Prostate gland (tissue), 2 donors: ENCODE measurements around the gene PHF23. TPM values are rescaled to one million over a fixed set of nuclear protein-coding genes. Genes with fewer than 3 reads are reported as not detected.

ENCODE experiments used
- DNase-seq: peaks from one replicate; pipeline ENCODE4 v3.0.0-alpha.2; 2019; ENCODE audit warnings: low spot score
- H3K27ac ChIP-seq, 2 donors: fragments of 200-600 bp; sonication (generic); 2 replicates each; pipeline ENCODE4 v1.5.1; 2017 to 2019
- H3K27me3 ChIP-seq: fragments of 200-600 bp; sonication (generic); replicated peaks from 2 replicates; pipeline ENCODE4 v1.5.1; 2019; ENCODE audit not compliant: insufficient read depth
- H3K36me3 ChIP-seq, 2 donors: fragments of 200-600 bp; sonication (generic); 1 replicate in 1 of 2; 2 replicates in 1 of 2; pipeline versions ENCODE4 v1.5.1 to v1.8.1; 2017 to 2019
- H3K4me1 ChIP-seq: fragments of 200-600 bp; sonication (generic); replicated peaks from 2 replicates; pipeline ENCODE4 v1.5.1; 2019
- H3K4me3 ChIP-seq, 2 donors: fragments of 200-600 bp; sonication (generic); 2 replicates each; pipeline ENCODE4 v1.5.1; 2017 to 2019
- H3K9me3 ChIP-seq: fragments of 200-600 bp; sonication (generic); 2 replicates; pipeline ENCODE4 v1.5.1; 2017
- CTCF ChIP-seq, 4 experiments: fragments of 200-600 bp in 2 of 4; fragments of 450-650 bp in 2 of 4; sonication (generic) in 2 of 4; IDR thresholded peaks; 1 replicate in 3 of 4; 2 replicates in 1 of 4; pipeline ENCODE4 v1.5.1; 2016 to 2019; ENCODE audit warnings: antibody characterized with exemption in 4 of 4, mild to moderate bottlenecking in 2 of 4, moderate library complexity in 2 of 4
- POLR2A ChIP-seq: fragments of 450-650 bp; IDR thresholded peaks from one replicate; pipeline ENCODE4 v1.6.1; 2016; ENCODE audit warnings: antibody characterized with exemption, mild to moderate bottlenecking
- POLR2AphosphoS5 ChIP-seq: sonication (generic); formaldehyde crosslinking; IDR thresholded peaks from one replicate; pipeline ENCODE4 v1.6.1; 2017; ENCODE audit warnings: antibody characterized with exemption
- WGBS: methylation state at CpG from one replicate; pipeline ENCODE4 v1.1.5; 2018; 5-methylcytosine and 5-hydroxymethylcytosine counted together
- intact Hi-C: fragments of 100-400 bp; cut with DNase I; formaldehyde crosslinking; loops from one replicate; pipeline ENCODE4 v1.14.2; 2022
- total RNA-seq, 2 donors: library from RNA; depleted of rRNA; stranded (reverse); fragments of >200 nt; gene quantifications; one replicate each; pipeline ENCODE4 v1.1.0, GENCODE V29; 2016

PHF23 gene
- total RNA-seq, 2 donors from 2014 or later = 41.2 to 92.5 TPM

- peak overlapping the region; percentile 61 to 91 for H3K27ac ChIP-seq
- peaks cover 23% of the 10 kb centered on the region for H3K4me1 ChIP-seq
- H3K36me3 ChIP-seq = no peaks in the 10 kb centered on the region
- DNase-seq = no peak
- no peaks in the 10 kb centered on the region for H3K9me3 ChIP-seq
- WGBS = 90% methylated on average over 6 of the region's 6 CpGs
- H3K27me3 ChIP-seq = no peaks in the 10 kb centered on the region
- no peak overlapping the region for H3K4me3 ChIP-seq
- no peak for TF ChIP-seq CTCF (IDR thresholded peaks at IDR 0.05)
- TF ChIP-seq POLR2A = no peak
- no peak for TF ChIP-seq POLR2AphosphoS5
- intact Hi-C loops = no loop called here
Observed at GRCh38 chr17:7259555-7259889, 20.3 kb upstream of the PHF23 start.

- WGBS = 62% methylated on average over 7 of the region's 7 CpGs
- peak; percentile 68 for DNase-seq
- TF ChIP-seq POLR2A (peak; percentile 33), POLR2AphosphoS5 (peak; percentile 85), CTCF (IDR thresholded peaks at IDR 0.05) (no peak)
- H3K36me3 ChIP-seq = no peaks in the 10 kb centered on the region
- H3K4me1 ChIP-seq = peaks cover 19% of the 10 kb centered on the region
- no peaks in the 10 kb centered on the region for H3K9me3 ChIP-seq
- intact Hi-C loops = no loop called here
- peak overlapping the region; percentile 61 to 91 for H3K27ac ChIP-seq
- no peak overlapping the region for H3K4me3 ChIP-seq
- H3K27me3 ChIP-seq = no peaks in the 10 kb centered on the region
Observed at GRCh38 chr17:7258731-7259554, 19.7 kb upstream of the PHF23 start.

- TF ChIP-seq CTCF (IDR thresholded peaks at IDR 0.05) (no peak), POLR2A (no peak), POLR2AphosphoS5 (no peak)
- no peaks in the 10 kb centered on the region for H3K27me3 ChIP-seq
- DNase-seq = no peak
- no peaks in the 10 kb centered on the region for H3K36me3 ChIP-seq
- 89% methylated on average over 8 of the region's 8 CpGs for WGBS
- peaks cover 8% of the 10 kb centered on the region for H3K4me1 ChIP-seq
- no peak overlapping the region for H3K4me3 ChIP-seq
- H3K27ac ChIP-seq = no peak overlapping the region
- no peaks in the 10 kb centered on the region for H3K9me3 ChIP-seq
- intact Hi-C loops = no loop called here
Observed at GRCh38 chr17:7256766-7257456, 17.7 kb upstream of the PHF23 start.

GRCh38 chr17:7254511-7254910, 15.3 kb upstream of the PHF23 start:
- intact Hi-C loops = no loop called here
- Histone ChIP-seq H3K27ac (peak overlapping the region in 1 of 2 donors; percentile 63), H3K9me3 (no peaks in the 10 kb centered on the region), H3K4me3 (no peak overlapping the region), H3K27me3 (no peaks in the 10 kb centered on the region), H3K4me1 (peaks cover 12% of the 10 kb centered on the region), H3K36me3 (no peaks in the 10 kb centered on the region)
- WGBS = 89% methylated on average over 4 of the region's 4 CpGs
- no peak for TF ChIP-seq POLR2A
- no peak for TF ChIP-seq POLR2AphosphoS5
- no peak for TF ChIP-seq CTCF (IDR thresholded peaks at IDR 0.05)
- DNase-seq = no peak
